ENCODE measurements around the gene STX1B.

Gene STX1B

GRCh38 chr16:30996985-30997724 lies 13.3 kb downstream of the STX1B start:
- H3K4me3 ChIP-seq (ENCODE audit: low read depth, low read length) = peak overlapping the region; percentile 46

GRCh38 chr16:30996324-30996984 lies 14.0 kb downstream of the STX1B start:
- H3K4me3 ChIP-seq (ENCODE audit: low read depth, low read length) = peak overlapping the region; percentile 46

- H3K4me3 ChIP-seq (ENCODE audit: low read depth, low read length) = no peak overlapping the region
These were observed 14.5 kb downstream of the STX1B start for GRCh38 chr16:30995927-30996323.

GRCh38 chr16:30992931-30993816 lies 17.3 kb downstream of the STX1B start:
- H3K4me3 ChIP-seq (ENCODE audit: low read depth, low read length) = no peak overlapping the region

DNA sequence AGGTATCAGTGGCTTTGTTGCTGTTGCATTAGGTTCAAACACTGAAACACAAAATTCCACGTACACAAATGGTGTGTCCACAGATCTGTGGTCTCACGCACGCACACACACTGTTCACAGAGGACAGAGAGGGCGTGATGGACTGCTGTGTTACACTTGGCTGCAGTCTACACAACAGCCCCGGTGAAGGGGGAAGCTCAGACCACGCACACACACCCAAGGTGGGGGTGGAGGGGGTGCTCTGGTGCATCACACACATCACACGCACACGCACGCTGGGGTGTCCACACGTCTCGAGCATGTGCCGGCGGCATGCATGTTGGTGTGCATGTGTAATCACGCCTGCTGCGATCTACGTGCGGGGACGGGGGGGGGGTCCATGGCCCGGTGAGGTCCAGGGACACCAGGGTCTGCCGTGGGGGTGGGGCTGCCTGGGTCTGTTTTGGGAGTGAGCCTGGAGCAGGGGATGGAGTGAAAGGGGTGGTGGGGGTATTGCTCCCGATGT lies 18.1 kb downstream of the STX1B start:
- H3K4me3 ChIP-seq (ENCODE audit: low read depth, low read length) = no peak overlapping the region

DNA sequence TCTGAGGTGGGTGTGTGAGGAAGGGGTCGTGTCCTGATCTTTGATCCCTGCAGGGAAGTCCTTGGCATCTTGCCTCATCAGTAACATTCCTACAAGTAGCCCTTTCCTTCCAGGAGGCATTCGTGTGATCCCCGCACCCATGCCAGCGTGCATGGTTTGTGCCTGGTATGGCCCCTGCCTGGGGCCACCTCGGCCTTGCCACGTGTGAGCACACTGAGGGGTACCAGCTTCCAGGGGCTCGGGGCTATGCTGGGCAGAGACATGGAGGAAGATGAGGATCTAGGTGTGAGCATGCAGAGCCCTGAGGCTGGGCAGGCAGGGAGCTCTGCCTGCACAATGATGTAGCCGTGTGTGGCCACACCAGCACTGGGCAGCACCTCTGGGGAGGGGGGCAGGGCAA lies 19.4 kb downstream of the STX1B start:
- no peak overlapping the region for H3K4me3 ChIP-seq (ENCODE audit: low read depth, low read length)

DNA sequence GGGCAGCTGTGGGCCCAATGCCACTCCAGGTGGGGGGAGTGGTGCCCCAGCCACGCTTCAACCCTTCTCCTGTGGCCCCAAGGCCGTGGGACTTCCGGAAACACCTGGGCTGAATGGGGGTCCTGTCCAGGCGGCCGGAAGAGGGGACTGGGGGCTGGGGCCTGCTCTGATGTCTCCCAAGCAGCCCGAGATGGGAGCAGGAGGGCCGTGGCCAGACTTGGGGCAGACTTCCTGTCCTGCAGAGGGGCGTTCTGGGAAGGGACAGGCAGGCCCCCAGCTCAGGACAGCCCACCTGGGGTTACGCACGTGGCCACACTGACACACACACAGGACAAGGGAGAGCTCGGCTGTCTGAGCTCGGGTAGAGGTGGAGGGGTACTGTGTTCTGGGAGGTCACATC lies 20.3 kb downstream of the STX1B start:
- H3K4me3 ChIP-seq (ENCODE audit: low read depth, low read length) = no peak overlapping the region

DNA sequence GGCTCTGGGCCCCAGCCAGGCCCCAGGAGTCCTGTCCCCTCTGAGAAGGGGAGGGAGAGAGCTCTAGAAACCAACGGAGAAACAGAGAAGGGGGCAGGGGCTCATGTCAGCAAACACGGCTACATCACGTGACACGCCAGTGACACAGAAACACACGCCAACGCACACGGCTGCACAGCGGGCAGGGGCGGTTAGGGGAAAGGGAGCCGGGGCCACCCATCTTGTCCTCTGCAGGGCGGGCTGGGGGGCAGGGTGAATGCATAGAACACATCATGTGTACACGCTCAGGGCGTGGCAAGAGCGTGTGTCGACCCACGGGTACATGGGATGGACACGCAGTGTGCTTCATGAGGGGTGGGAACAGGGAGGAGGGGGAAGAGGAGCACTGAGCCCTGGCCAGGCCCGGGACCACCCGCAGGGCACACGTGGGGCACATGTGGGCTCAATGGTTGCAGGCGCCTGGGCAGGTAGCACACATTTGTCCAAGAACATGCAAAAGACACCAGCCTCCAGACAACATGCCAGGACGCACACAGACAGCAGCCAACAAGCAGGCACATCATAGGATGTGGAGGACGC lies 20.9 kb downstream of the STX1B start:
- no peak overlapping the region for H3K4me3 ChIP-seq (ENCODE audit: low read depth, low read length)

DNA sequence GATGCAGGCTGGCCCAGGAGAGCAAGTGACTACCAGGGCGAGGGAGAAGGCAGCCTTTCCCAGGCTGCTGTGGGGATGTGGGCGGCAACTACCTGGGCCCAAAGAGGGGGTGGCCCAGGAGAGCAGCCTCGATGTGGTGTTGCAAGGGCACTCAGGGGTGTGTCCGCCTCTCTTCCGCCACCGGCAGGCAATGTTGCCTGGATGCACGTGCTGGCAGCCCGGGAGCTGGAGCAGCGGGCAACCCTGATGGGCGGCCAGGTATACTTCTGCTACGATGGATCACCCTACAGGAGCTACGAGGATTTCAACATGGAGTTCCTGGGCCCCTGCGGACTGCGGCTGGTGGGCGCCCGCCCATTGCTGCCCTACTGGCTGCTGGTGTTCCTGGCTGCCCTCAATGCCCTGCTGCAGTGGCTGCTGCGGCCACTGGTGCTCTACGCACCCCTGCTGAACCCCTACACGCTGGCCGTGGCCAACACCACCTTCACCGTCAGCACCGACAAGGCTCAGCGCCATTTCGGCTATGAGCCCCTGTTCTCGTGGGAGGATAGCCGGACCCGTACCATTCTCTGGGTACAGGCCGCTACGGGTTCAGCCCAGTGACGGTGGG lies 22.8 kb downstream of the STX1B start:
- no peak overlapping the region for H3K4me3 ChIP-seq (ENCODE audit: low read depth, low read length)

GRCh38 chr16:30986129-30986991 lies 24.1 kb downstream of the STX1B start:
- H3K4me3 ChIP-seq (ENCODE audit: low read depth, low read length) = no peak overlapping the region

DNA sequence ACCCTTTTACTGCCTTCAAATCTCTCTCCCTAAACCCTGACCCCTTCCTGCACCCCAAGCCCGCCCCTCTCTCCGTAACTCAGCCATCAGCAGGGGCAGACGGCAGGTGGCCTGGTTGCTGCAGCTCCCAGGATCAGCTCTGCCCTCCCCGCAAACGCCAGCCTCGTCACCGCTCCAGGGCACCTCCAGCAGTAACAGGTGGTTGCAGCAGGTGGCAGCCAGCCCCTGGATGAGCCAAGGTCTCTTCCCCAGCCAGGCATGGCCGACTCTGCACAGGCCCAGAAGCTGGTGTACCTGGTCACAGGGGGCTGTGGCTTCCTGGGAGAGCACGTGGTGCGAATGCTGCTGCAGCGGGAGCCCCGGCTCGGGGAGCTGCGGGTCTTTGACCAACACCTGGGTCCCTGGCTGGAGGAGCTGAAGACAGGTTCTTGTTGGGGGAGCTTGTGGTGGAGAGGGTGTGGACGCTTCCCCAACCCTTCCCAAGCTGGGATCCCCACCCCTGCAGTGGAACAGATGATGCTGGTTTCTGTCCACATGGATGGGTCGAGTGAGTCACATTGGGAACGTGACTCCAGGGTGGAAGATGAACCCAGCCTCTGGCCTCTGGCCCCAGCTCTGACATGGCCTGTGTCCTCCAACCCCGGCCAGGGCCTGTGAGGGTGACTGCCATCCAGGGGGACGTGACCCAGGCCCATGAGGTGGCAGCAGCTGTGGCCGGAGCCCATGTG lies 24.9 kb downstream of the STX1B start:
- H3K4me3 ChIP-seq (ENCODE audit: low read depth, low read length) = peak overlapping the region; percentile 20

DNA sequence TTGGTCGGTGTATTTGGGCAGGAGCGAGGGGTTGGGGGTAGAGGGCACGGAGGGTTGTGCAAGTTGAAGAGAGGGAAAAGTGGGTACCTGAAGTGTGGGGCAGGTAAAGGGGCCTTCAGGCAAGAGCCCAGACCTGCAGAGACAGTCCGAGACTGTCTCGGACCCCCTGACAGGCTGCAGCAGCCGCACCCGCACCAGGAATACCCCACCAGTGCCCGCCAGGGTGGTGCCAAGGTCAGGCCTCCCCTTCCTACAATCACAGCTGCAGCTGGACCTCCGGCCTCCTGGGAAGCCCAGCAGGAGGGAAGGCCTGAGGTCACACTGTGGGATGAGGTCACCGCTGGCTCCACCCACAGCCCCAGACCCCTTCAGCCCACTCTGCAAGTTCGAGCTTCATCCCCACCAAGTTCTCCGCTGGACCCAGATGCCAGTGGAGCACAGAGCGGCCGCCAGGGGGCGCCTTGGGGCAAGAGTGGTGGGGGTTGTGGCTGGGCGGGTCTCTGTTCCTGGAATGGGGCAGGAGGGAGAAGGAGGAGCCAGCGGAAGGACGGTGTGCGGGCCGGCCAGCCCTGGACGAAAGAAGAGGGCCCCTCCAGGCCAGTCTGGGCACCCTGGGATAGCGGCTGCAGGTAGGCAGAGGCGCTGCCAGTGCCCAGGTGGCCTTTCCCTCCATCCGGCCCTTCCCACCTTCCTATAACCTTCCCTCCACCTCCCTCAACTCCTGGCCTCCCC lies 25.6 kb downstream of the STX1B start, which contains the start of gene HSD3B7:
Gene HSD3B7, plus strand, starts transcription at position 539 of the 732 bp plus-strand sequence. CDS start 452 bp downstream, outside the sequence.
- H3K4me3 ChIP-seq (ENCODE audit: low read depth, low read length) = peak within 1 kb of the TSS; percentile 20

DNA sequence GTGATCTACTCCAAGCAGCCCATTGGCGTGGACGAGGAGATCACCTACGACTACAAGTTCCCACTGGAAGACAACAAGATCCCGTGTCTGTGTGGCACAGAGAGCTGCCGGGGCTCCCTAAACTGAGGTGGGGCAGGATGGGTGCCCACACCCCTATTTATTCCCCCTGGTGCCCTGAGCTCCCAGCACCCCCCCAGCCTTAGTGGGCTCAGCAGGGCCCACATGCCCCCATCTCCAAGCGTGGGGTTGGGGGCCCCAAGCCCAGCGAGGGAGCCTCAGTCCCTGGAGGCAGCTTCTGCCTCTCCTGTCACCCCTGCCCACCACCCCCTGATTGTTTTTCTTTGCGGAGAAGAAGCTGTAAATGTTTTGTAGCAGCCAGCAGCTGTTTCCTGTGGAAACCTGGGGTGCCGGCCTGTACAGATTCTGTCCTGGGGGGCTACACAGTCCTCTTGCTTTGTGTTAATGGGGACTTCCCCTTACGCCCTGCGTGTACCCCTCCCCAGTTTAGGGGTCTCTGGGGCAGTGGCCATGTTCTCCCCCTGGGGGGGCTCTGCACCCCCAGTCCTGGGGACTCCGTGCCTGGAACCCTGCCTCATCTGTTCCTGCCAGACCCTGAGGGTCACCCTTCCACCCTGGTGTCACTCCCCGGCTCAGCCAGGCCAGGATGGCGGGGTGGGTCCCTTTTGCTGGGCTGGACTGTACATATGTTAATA lies 26.4 kb downstream of the STX1B start:
- no peak overlapping the region for H3K4me3 ChIP-seq (ENCODE audit: low read depth, low read length)

DNA sequence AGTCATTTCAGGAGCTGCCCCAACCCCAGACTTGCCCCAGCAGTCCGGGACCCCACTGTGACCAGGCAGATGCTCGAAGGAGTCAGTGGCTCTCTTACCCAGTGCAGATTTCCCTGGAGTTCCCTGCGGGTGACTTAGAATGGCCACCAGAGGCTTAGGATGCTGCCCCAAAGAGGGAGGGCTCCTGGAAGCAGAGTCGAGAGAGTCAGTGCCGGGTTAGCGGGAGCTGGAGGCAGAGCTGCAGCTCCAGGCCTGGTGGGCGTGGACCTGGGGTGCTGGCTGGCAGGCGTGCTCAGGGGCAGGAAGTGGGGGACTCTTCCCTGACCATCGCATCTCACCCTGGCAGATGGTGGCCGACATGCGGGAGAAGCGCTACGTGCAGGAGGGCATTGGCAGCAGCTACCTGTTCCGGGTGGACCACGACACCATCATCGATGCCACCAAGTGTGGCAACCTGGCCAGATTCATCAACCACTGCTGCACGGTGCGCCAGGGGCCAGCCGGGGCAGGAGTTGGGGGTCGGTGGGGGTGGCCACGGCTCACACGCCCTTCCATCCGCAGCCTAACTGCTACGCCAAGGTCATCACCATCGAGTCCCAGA lies 27.0 kb downstream of the STX1B start:
- H3K4me3 ChIP-seq (ENCODE audit: low read depth, low read length) = no peak overlapping the region

DNA sequence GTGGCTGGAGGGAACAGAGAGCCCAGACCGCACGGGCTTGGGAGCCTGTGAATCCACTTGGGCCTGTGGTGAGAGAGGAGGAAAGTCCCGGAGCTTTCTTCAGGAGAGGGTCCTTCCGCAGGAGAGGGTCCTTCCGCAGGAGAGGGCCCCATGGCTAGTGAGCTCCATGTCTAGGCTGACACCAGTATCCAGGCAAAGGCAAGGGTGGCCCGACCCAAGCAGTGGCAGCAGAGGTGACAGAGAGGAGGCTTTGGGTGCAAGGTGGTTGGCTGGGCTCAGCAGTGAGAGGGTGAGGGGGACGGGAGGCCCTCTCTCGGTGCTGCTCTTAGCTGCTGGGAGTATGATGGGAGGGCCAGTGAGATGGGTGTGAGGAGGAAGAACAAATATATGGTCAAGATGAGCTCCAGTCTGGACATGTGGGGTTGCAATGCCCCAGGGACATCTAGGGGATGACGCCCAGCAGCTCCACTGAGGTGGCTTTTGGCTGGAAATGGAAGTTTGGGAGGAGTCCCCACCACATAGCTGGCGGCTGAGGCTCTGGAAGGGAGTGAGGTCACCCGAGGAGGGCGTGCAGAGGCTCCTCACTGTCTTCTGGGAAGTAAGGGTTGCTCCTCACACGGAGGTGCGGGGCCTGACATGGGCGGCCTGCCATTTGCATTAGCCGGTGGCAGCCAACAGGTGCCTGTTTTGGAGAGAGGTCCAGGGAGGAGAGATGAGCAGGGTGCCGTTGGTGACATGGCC lies 27.7 kb downstream of the STX1B start:
- H3K4me3 ChIP-seq (ENCODE audit: low read depth, low read length) = no peak overlapping the region

DNA sequence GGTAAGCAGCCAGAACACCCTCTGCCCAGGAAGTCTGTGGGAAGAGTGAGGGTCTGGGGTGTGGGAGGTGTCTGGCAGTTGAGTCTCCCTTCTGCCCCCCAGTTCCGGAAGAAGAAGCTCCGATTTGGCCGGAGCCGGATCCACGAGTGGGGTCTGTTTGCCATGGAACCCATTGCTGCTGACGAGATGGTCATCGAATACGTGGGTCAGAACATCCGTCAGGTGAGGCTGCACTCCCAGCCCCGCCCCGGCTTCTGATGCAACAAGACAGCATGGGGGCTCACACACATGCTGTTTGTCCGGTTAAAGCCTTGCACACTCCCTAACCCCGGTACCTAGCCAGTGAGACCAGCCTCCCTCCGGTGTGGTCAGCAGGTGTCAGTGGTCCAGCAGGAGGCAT lies 29.5 kb downstream of the STX1B start:
- H3K4me3 ChIP-seq (ENCODE audit: low read depth, low read length) = no peak overlapping the region

- no peak overlapping the region for H3K4me3 ChIP-seq (ENCODE audit: low read depth, low read length)
These were observed 30.0 kb downstream of the STX1B start for GRCh38 chr16:30980434-30980833.

All from iPS-11a (cell line).